Epithelial cell of esophagus (primary cell): ENCODE results near the gene PLEKHG1.

ENCODE experiments used
- DNase-seq: peaks from one replicate; pipeline ENCODE4 v3.0.0; 2010; ENCODE audit warnings: low read depth
- H3K4me3 ChIP-seq: 2 replicates; pipeline ENCODE4 v1.5.1; 2011; ENCODE audit warnings: mild to moderate bottlenecking, low read length, control low read depth
- TF ChIP-seq, protein P1 (sequence below): IDR thresholded peaks from 2 replicates; pipeline ENCODE4 v1.5.1; 2011; ENCODE audit warnings: low read depth, mild to moderate bottlenecking, low read length, control low read depth, inconsistent platforms; ENCODE audit not compliant: insufficient read depth; ENCODE audit errors: missing control alignments

PLEKHG1 gene

DNA sequence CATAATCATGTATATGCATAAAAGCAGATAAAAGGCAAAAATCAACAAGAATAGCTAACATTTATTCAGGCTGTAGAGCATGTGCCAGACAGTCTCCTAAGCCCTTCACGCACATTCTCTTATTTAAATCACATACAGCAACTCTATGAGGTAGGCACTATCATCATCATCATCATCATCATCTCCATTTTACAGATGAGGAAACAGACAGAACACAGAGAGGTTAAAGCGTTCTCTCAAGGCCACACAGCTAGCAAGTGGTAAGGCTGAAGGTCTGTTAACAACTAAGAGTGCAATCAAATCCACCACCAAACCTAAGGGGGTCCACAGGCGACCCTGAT lies 857 bp upstream of the PLEKHG1 start:
- no peak overlapping the region for H3K4me3 ChIP-seq
- TF ChIP-seq, protein P1, sequence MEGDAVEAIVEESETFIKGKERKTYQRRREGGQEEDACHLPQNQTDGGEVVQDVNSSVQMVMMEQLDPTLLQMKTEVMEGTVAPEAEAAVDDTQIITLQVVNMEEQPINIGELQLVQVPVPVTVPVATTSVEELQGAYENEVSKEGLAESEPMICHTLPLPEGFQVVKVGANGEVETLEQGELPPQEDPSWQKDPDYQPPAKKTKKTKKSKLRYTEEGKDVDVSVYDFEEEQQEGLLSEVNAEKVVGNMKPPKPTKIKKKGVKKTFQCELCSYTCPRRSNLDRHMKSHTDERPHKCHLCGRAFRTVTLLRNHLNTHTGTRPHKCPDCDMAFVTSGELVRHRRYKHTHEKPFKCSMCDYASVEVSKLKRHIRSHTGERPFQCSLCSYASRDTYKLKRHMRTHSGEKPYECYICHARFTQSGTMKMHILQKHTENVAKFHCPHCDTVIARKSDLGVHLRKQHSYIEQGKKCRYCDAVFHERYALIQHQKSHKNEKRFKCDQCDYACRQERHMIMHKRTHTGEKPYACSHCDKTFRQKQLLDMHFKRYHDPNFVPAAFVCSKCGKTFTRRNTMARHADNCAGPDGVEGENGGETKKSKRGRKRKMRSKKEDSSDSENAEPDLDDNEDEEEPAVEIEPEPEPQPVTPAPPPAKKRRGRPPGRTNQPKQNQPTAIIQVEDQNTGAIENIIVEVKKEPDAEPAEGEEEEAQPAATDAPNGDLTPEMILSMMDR = no peak
- DNase-seq = no peak

DNA sequence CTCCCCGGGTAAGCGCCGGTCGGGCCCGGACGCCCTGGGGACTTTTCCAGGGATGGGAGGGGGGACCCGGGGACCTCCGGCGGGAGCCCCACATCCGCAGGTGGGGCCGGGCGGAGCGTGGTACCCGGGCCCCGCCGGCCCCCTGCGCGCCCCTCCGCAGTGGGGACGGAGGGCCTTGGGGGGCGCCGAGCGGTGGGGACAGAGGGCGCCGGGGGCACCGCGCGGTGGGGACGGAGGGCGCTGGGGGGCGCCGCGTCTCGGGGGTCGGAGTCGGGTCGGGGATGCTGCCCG lies 270 bp downstream of the PLEKHG1 start:
- DNase-seq = no peak
- H3K4me3 ChIP-seq = peak overlapping the region; percentile 53
- TF ChIP-seq, protein P1 = no peak

DNA sequence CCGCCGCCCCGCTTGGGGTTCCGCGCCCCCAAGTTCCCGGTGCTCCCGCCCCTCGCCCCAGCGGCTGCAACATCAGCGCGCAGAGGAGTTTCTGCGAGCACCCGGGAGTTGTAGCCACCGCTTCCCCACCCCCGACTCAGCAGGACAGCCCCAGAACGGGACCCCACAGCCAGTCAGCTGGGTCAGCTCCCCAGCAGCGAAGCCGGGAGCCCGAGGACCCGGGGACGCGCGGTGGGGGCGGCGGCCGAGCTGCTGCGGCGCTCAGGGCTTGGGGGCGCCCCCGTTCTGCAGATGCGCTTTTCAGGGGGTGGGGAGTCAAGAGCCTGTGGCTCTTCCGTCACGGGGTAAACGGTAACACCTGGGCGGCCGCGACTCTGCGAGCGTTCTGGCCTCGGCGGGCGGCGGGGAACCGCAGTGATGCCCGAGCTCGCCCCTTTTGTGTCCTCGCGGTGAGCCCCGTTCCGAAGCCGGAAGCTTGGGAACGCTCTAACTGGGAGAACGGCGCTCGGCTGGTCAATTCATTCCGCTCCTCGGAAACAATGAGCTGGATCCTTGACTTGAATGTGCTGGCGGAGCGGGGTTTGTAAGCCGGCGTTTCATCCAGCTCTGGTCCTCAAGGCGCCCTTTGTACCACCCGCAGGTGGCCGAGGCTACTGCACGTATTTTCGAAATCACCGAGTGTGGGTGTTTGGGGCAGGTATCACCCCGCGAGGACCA lies 774 bp downstream of the PLEKHG1 start:
- TF ChIP-seq, protein P1 = peak; percentile 52
- peak overlapping the region; percentile 53 for H3K4me3 ChIP-seq
- peak; percentile 79 for DNase-seq

DNA sequence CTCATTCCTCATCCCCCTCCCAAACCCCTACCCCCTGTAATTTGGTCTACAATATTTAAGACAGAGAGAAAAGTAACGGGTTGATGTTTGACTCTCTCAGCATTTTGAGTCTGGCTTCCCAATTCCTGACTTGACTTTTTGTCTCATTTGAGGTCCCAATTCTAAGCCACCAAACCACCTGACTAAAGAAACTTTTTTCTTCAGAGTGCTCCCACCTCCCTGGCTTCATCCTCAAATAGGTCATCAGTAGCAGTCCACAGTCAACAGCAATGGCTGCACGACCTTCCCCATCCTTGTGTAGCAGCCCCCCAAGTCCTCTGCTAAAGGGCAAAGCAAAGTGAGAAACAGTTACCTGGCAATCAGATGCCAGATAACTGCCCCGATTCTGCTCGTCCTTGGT lies 1.8 kb downstream of the PLEKHG1 start:
- TF ChIP-seq, protein P1 = no peak
- DNase-seq = no peak
- H3K4me3 ChIP-seq = no peak overlapping the region

DNA sequence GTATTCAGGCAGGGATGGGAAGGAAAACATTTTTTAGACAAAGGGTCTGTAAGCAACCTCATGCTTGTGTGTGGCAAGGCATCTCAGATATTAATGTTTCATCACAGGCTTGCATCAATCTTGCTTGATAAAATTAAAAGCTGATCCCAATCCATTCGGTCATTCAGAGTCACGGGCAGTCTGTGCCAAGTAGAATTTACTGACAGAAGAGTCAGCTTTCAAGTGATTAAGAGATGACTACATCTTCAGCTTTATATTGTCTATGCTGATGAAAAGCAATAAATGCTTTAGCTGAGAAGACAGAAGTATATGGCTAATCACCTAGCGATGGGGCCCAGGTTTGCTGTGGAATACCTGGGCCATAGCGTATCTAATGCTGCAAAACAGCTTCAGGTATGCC lies 3.5 kb downstream of the PLEKHG1 start:
- TF ChIP-seq, protein P1 = no peak
- H3K4me3 ChIP-seq = no peak overlapping the region
- DNase-seq = no peak

DNA sequence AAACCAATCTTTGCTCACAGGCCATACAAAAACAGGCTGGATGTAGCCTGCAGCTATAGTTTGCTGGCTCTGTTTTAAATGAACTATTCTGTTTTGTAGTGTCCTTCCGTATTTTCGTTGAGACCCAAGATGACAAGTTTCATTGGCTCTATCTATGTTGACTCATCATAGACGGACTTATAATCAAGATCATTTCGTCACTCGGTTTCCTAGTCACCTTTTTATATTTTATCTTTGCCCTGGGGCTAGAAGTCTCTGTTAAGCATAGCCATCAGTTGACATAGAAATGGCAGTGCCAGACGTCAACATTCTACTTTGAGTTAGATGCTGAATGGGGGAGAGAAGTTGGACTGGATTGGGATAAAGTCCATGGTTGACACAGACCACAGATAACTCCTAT lies 4.8 kb downstream of the PLEKHG1 start:
- TF ChIP-seq, protein P1 = no peak
- H3K4me3 ChIP-seq = no peak overlapping the region
- DNase-seq = no peak

DNA sequence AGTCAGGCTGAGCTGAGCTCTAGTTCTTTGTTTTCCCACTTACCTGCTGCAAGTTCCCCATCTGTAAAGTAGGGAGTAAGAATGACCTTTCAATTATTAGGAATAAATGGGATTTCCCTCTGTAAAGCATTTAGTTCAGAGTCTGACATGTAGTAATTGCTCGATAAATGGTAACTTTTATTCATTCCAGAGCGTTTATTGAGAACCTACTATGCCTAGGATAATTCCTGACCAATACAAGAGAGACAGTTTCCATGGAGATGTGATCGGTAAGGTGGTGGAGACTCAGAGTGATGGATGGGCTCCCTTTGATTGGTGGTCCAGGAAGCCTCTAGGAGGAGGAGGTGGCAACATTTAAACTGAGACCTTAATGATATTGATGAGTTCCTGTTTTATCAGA lies 5.6 kb downstream of the PLEKHG1 start:
- H3K4me3 ChIP-seq = no peak overlapping the region
- TF ChIP-seq, protein P1 = no peak
- no peak for DNase-seq
